H7 (cell line): Measurements from ENCODE around the gene RAVER1. TPM values are rescaled to one million over a fixed set of nuclear protein-coding genes. Genes with fewer than 3 reads are reported as not detected.
"Not testable (repeated sequence)": the region's sequence is repeated elsewhere in the genome, so short reads cannot be mapped to it uniquely, and the experiment has no call there.

Experiments used
- DNase-seq: peaks from one replicate; pipeline ENCODE4 v3.0.0; 2012
- H3K27me3 ChIP-seq: 2 replicates; pipeline ENCODE4 v1.6.0; 2011; ENCODE audit warnings: mild to moderate bottlenecking, low read length; ENCODE audit not compliant: control insufficient read depth, insufficient read depth
- H3K36me3 ChIP-seq: replicated peaks from 2 replicates; pipeline ENCODE4 v1.5.1; 2011; ENCODE audit warnings: low read length; ENCODE audit not compliant: control insufficient read depth, insufficient read depth
- H3K4me3 ChIP-seq: 2 replicates; pipeline ENCODE4 v1.5.1; 2011; ENCODE audit warnings: low read depth, mild to moderate bottlenecking, control low read depth, low read length, moderate library complexity; ENCODE audit not compliant: insufficient read depth
- total RNA-seq: library from RNA; depleted of rRNA; stranded (reverse); fragments of >200 nt; shearing (Covaris generic); gene quantifications from 2 replicates; pipeline ENCODE4 v1.2.3, GENCODE V29; 2014; rRNA removed

The RAVER1 gene
- 32.2 and 36.1 TPM in 2 replicates for total RNA-seq

- peak; percentile 100 for DNase-seq
- H3K27me3 ChIP-seq = no peaks in the 10 kb centered on the region; the same call in 1 of the 2 replicates
- peak within 1 kb of the TSS; percentile 92 for H3K4me3 ChIP-seq
- peaks cover 17% of the 10 kb centered on the region for H3K36me3 ChIP-seq
Measured at GRCh38 chr19:10332965-10333757, at the start of gene RAVER1. TSS of gene RAVER1 (minus strand) at chr19:10333529. CDS start at chr19:10333507, 22 bp downstream.

- not testable (repeated sequence) for H3K4me3 ChIP-seq, DNase-seq, H3K36me3 ChIP-seq, H3K27me3 ChIP-seq
Measured at GRCh38 chr19:10383223-10383499, 49.8 kb upstream of the RAVER1 start.

- Histone ChIP-seq H3K27me3 (no peaks in the 10 kb centered on the region), H3K4me3 (peak within 1 kb of the TSS; percentile 96), H3K36me3 (no peaks in the 10 kb centered on the region; the same call in 1 of the 2 replicates)
- peak; percentile 100 for DNase-seq
Measured at GRCh38 chr19:10380313-10381102, 47.2 kb upstream of the RAVER1 start, which contains the start of gene TYK2. TSS of gene TYK2 (minus strand) at chr19:10380572. CDS start at chr19:10378406, 2,166 bp downstream.

GRCh38 chr19:10379880-10380312, 46.6 kb upstream of the RAVER1 start:
- H3K27me3 ChIP-seq = no peaks in the 10 kb centered on the region
- peak overlapping the region; percentile 96 for H3K4me3 ChIP-seq
- peak; percentile 69 for DNase-seq
- H3K36me3 ChIP-seq = no peaks in the 10 kb centered on the region; the same call in 1 of the 2 replicates

GRCh38 chr19:10378124-10378523, 44.8 kb upstream of the RAVER1 start:
- no peaks in the 10 kb centered on the region; the same call in 1 of the 2 replicates for H3K36me3 ChIP-seq
- no peaks in the 10 kb centered on the region for H3K27me3 ChIP-seq
- peak; percentile 15 for DNase-seq
- H3K4me3 ChIP-seq = no peak overlapping the region

GRCh38 chr19:10377140-10377640, 43.9 kb upstream of the RAVER1 start:
- H3K4me3 ChIP-seq, DNase-seq, H3K36me3 ChIP-seq, H3K27me3 ChIP-seq: not testable (repeated sequence)

- H3K27me3 ChIP-seq = no peaks in the 10 kb centered on the region
Measured at GRCh38 chr19:10374931-10375330, 41.6 kb upstream of the RAVER1 start.

GRCh38 chr19:10372690-10373089, 39.4 kb upstream of the RAVER1 start:
- Histone ChIP-seq H3K4me3 (no peak overlapping the region), H3K27me3 (no peaks in the 10 kb centered on the region), H3K36me3 (no peaks in the 10 kb centered on the region)
- no peak for DNase-seq

More at GRCh38 chr19:10374931-10375330, 41.6 kb upstream of the RAVER1 start:
- no peaks in the 10 kb centered on the region; the same call in 1 of the 2 replicates for H3K36me3 ChIP-seq
- DNase-seq = no peak
- no peak overlapping the region for H3K4me3 ChIP-seq

GRCh38 chr19:10368101-10368803, 34.9 kb upstream of the RAVER1 start:
- peak; percentile 60 for DNase-seq
- Histone ChIP-seq H3K36me3 (peaks cover 3% of the 10 kb centered on the region), H3K4me3 (no peak overlapping the region), H3K27me3 (no peaks in the 10 kb centered on the region)

- not testable (repeated sequence) for H3K36me3 ChIP-seq, H3K27me3 ChIP-seq, DNase-seq, H3K4me3 ChIP-seq
Measured at GRCh38 chr19:10366950-10367512, 33.7 kb upstream of the RAVER1 start.

GRCh38 chr19:10365518-10365917, 32.2 kb upstream of the RAVER1 start:
- Histone ChIP-seq H3K36me3 (peaks cover 3% of the 10 kb centered on the region), H3K27me3 (no peaks in the 10 kb centered on the region), H3K4me3 (no peak overlapping the region)
- DNase-seq = peak; percentile 31

- Histone ChIP-seq H3K27me3 (no peaks in the 10 kb centered on the region), H3K4me3 (no peak overlapping the region), H3K36me3 (peaks cover 3% of the 10 kb centered on the region)
- DNase-seq = peak; percentile 54
Measured at GRCh38 chr19:10364644-10365043, 31.3 kb upstream of the RAVER1 start.

GRCh38 chr19:10363789-10364281, 30.5 kb upstream of the RAVER1 start:
- Histone ChIP-seq H3K27me3 (no peaks in the 10 kb centered on the region), H3K4me3 (no peak overlapping the region), H3K36me3 (peaks cover 3% of the 10 kb centered on the region)
- DNase-seq = no peak

GRCh38 chr19:10362259-10362658, 28.9 kb upstream of the RAVER1 start:
- peak; percentile 44 for DNase-seq
- Histone ChIP-seq H3K36me3 (peaks cover 3% of the 10 kb centered on the region), H3K4me3 (no peak overlapping the region), H3K27me3 (no peaks in the 10 kb centered on the region)
